Measurements from ENCODE around the gene SRRM1. TPM values are rescaled to one million over a fixed set of nuclear protein-coding genes. Genes with fewer than 3 reads are reported as not detected.

SRRM1 gene
- total RNA-seq, 1 experiment from 2014 or later, result 228 TPM

DNA sequence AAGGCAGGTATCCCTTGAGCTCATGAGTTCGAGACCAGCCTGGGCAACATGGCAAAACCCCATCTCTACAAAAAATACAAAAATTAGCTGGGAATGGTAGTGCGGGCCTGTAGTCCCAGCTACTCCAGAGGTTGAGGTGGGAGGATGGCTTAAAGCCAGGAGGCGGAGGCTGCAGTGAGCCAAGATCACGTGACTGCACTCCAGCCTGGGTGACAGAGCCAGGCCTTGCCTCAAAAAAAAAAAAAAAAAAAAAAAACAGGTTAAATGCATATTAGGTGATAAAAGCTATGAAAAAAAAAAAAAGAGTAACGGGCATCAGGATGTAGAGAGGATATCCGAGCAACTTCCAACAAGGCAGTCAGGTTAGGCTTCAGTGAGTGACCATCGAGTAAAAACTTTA, 2.8 kb upstream of the SRRM1 start:
- ATAC-seq (no peak), DNase-seq (ENCODE audit: low spot score) (no peak)
- ChIA-PET CTCF (interaction anchor here (0.6 to 1.3 kb wide), 7 partner anchors 98 to 1974 kb away, joined by 3 to 6 read pairs (median 3); partner anchors contain the start of gene NIPAL3), POLR2A (interaction anchor here (0.6 to 0.7 kb wide), 3 partner anchors 75 to 329 kb away, joined by 3 to 9 read pairs (median 7); partner anchors contain the start of gene NCMAP)
- TF ChIP-seq ZNF396 (CRISPR knock-in tag; IDR thresholded peaks at IDR 0.05; ENCODE audit: borderline replicate concordance), result no peak
- no peak for TF ChIP-seq FOXP1 (CRISPR knock-in tag; IDR thresholded peaks at IDR 0.05; ENCODE audit: borderline replicate concordance)
- TF ChIP-seq, protein P1, sequence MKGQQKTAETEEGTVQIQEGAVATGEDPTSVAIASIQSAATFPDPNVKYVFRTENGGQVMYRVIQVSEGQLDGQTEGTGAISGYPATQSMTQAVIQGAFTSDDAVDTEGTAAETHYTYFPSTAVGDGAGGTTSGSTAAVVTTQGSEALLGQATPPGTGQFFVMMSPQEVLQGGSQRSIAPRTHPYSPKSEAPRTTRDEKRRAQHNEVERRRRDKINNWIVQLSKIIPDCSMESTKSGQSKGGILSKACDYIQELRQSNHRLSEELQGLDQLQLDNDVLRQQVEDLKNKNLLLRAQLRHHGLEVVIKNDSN (CRISPR knock-in tag; IDR thresholded peaks at IDR 0.05), result peak; percentile 24; the same call in 1 of the 2 replicates
- TF ChIP-seq, protein P2, sequence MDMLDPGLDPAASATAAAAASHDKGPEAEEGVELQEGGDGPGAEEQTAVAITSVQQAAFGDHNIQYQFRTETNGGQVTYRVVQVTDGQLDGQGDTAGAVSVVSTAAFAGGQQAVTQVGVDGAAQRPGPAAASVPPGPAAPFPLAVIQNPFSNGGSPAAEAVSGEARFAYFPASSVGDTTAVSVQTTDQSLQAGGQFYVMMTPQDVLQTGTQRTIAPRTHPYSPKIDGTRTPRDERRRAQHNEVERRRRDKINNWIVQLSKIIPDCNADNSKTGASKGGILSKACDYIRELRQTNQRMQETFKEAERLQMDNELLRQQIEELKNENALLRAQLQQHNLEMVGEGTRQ (CRISPR knock-in tag; IDR thresholded peaks at IDR 0.05), result peak; percentile 58
- Mint-ChIP-seq H3K27me3 (ENCODE audit: low read depth) (peaks cover 4% of the 10 kb centered on the region), H3K9me3 (no peaks in the 10 kb centered on the region), H3K36me3 (peaks cover 7% of the 10 kb centered on the region), H3K27ac (no peak overlapping the region), H3K4me3 (no peak overlapping the region), H3K4me1 (peaks cover 20% of the 10 kb centered on the region)

GRCh38 chr1:24641646-24642151, 1.4 kb upstream of the SRRM1 start:
- ChIA-PET POLR2A (interaction anchor here (0.5 to 1.7 kb wide), 3 partner anchors 100 to 179 kb away, joined by 4 read pairs; partner anchors contain the start of gene CLIC4), CTCF (interaction anchor here (1.0 to 1.9 kb wide), 4 partner anchors 54 to 440 kb away, joined by 3 to 6 read pairs (median 4); partner anchors contain the start of gene NIPAL3)
- H3K27me3 Mint-ChIP-seq (ENCODE audit: low read depth), result peaks cover 4% of the 10 kb centered on the region; the same call in 1 of the 2 replicates
- ATAC-seq, result no peak
- peak overlapping the region; percentile 99 for H3K27ac Mint-ChIP-seq
- no peaks in the 10 kb centered on the region for H3K9me3 Mint-ChIP-seq
- peaks cover 21% of the 10 kb centered on the region for H3K4me1 Mint-ChIP-seq
- peaks cover 20% of the 10 kb centered on the region for H3K36me3 Mint-ChIP-seq
- peak overlapping the region; percentile 91 for H3K4me3 Mint-ChIP-seq
- TF ChIP-seq IRF2 (CRISPR knock-in tag; IDR thresholded peaks at IDR 0.05; ENCODE audit: borderline replicate concordance, low read depth) (no peak), ZBTB21 (CRISPR knock-in tag; IDR thresholded peaks at IDR 0.05; ENCODE audit: borderline replicate concordance) (no peak), JAZF1 (CRISPR knock-in tag; IDR thresholded peaks at IDR 0.05) (no peak), ZNF416 (CRISPR knock-in tag; IDR thresholded peaks at IDR 0.05) (no peak), ZNF512 (CRISPR knock-in tag; IDR thresholded peaks at IDR 0.05; ENCODE audit: borderline replicate concordance) (no peak), JUN (CRISPR knock-in tag; IDR thresholded peaks at IDR 0.05) (no peak), RELA (CRISPR knock-in tag; IDR thresholded peaks at IDR 0.05; ENCODE audit: borderline replicate concordance) (no peak), ZNF423 (CRISPR knock-in tag; IDR thresholded peaks at IDR 0.05) (no peak), AFF4 (CRISPR knock-in tag; IDR thresholded peaks at IDR 0.05; ENCODE audit: borderline replicate concordance) (no peak), ETV6 (CRISPR knock-in tag; IDR thresholded peaks at IDR 0.05) (no peak), FOXK1 (CRISPR knock-in tag; IDR thresholded peaks at IDR 0.05) (no peak)
- TF ChIP-seq, protein P3, sequence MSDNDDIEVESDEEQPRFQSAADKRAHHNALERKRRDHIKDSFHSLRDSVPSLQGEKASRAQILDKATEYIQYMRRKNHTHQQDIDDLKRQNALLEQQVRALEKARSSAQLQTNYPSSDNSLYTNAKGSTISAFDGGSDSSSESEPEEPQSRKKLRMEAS (CRISPR knock-in tag; IDR thresholded peaks at IDR 0.05), result no peak
- TF ChIP-seq, protein P4, sequence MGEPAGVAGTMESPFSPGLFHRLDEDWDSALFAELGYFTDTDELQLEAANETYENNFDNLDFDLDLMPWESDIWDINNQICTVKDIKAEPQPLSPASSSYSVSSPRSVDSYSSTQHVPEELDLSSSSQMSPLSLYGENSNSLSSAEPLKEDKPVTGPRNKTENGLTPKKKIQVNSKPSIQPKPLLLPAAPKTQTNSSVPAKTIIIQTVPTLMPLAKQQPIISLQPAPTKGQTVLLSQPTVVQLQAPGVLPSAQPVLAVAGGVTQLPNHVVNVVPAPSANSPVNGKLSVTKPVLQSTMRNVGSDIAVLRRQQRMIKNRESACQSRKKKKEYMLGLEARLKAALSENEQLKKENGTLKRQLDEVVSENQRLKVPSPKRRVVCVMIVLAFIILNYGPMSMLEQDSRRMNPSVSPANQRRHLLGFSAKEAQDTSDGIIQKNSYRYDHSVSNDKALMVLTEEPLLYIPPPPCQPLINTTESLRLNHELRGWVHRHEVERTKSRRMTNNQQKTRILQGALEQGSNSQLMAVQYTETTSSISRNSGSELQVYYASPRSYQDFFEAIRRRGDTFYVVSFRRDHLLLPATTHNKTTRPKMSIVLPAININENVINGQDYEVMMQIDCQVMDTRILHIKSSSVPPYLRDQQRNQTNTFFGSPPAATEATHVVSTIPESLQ (CRISPR knock-in tag; IDR thresholded peaks at IDR 0.05), result no peak
- TF ChIP-seq, protein P5, sequence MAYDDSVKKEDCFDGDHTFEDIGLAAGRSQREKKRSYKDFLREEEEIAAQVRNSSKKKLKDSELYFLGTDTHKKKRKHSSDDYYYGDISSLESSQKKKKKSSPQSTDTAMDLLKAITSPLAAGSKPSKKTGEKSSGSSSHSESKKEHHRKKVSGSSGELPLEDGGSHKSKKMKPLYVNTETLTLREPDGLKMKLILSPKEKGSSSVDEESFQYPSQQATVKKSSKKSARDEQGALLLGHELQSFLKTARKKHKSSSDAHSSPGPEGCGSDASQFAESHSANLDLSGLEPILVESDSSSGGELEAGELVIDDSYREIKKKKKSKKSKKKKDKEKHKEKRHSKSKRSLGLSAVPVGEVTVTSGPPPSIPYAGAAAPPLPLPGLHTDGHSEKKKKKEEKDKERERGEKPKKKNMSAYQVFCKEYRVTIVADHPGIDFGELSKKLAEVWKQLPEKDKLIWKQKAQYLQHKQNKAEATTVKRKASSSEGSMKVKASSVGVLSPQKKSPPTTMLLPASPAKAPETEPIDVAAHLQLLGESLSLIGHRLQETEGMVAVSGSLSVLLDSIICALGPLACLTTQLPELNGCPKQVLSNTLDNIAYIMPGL (CRISPR knock-in tag; IDR thresholded peaks at IDR 0.05), result no peak
- TF ChIP-seq, protein P6, sequence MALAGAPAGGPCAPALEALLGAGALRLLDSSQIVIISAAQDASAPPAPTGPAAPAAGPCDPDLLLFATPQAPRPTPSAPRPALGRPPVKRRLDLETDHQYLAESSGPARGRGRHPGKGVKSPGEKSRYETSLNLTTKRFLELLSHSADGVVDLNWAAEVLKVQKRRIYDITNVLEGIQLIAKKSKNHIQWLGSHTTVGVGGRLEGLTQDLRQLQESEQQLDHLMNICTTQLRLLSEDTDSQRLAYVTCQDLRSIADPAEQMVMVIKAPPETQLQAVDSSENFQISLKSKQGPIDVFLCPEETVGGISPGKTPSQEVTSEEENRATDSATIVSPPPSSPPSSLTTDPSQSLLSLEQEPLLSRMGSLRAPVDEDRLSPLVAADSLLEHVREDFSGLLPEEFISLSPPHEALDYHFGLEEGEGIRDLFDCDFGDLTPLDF (CRISPR knock-in tag; IDR thresholded peaks at IDR 0.05), result no peak
- DNase-seq (ENCODE audit: low spot score), result peak; percentile 26

Measured in WTC11 (cell line).